Measurements from ENCODE around the gene TMEM170B.

DNA sequence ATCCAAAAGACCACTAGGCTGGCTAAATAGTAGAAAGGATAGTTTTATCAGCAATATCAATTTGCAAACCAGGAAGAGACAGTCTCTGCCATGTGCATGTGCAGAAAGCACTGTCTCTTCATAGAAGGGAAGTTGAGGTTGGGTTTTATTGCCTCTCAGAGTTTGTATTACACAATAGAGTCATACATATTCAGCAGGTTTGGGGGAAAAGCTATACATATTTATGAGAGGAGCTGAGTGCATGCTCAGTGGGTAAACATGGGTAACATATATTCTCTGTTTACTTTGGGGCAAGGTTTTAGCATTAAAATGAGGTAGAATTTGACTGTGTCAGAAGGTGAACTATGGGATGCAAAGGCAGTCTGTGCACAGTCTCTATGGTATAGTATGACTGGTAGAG lies 14.9 kb downstream of the TMEM170B start:
- TF ChIP-seq EZH2 (IDR thresholded peaks at IDR 0.05; ENCODE audit: insufficient read depth, poor library complexity, severe bottlenecking) (no peak), EZH2phosphoT487 (IDR thresholded peaks at IDR 0.05; ENCODE audit: insufficient read depth, low read depth) (no peak)
